GM10248 (cell line): Measurements from ENCODE around the gene SLC25A21.
"Not testable (repeated sequence)": the region's sequence is repeated elsewhere in the genome, so short reads cannot be mapped to it uniquely, and the experiment has no call there.

Experiments used
- CTCF ChIA-PET: fragments of 300-600 bp; sonication (Branson Sonifier 250); formaldehyde crosslinking; extraction: SDS; loops from one replicate; lab custom pipeline; 2021; ENCODE audit warnings: antibody characterized with exemption; lab: Yijun Ruan, JAX
- POLR2A ChIA-PET: fragments of 350-650 bp; sonication (Branson Sonifier 250); formaldehyde crosslinking; extraction: SDS; loops from one replicate; lab custom pipeline; 2020; ENCODE audit warnings: antibody characterized with exemption; lab: Yijun Ruan, JAX
- DNase-seq: peaks from one replicate; pipeline ENCODE4 v3.0.0; 2012; ENCODE audit errors: extremely low spot score
- TF ChIP-seq, protein P1 (sequence below): IDR thresholded peaks from 2 replicates; pipeline ENCODE4 v1.5.1; 2012; ENCODE audit warnings: mild to moderate bottlenecking, low read depth; ENCODE audit errors: extremely low read depth, missing control alignments, control extremely low read depth

Gene SLC25A21

DNA sequence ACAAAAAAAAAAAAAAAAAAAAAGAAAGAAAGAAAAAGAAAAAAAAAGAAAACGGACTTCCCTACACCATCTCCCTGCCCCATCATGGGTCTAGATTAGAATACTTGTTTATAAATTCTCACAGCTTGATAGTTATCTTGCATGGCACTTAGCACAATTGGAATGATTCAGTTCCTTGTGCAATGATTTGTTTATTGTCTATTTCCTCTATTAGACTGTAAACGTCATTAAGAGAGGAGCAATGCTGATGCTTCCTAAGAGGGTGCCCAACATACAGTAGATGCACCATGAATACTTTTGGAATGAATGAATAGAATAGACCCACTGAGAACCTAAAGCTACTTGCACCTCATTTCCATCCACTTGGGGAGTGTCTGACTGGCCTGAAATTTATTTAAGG lies 469.9 kb downstream of the SLC25A21 start:
- no peak for DNase-seq
- CTCF ChIA-PET, result interaction anchor here (0.9 kb wide), 1 partner anchor 172 kb away, joined by 3 read pairs; no protein-coding TSS in a partner anchor
- TF ChIP-seq, protein P1, sequence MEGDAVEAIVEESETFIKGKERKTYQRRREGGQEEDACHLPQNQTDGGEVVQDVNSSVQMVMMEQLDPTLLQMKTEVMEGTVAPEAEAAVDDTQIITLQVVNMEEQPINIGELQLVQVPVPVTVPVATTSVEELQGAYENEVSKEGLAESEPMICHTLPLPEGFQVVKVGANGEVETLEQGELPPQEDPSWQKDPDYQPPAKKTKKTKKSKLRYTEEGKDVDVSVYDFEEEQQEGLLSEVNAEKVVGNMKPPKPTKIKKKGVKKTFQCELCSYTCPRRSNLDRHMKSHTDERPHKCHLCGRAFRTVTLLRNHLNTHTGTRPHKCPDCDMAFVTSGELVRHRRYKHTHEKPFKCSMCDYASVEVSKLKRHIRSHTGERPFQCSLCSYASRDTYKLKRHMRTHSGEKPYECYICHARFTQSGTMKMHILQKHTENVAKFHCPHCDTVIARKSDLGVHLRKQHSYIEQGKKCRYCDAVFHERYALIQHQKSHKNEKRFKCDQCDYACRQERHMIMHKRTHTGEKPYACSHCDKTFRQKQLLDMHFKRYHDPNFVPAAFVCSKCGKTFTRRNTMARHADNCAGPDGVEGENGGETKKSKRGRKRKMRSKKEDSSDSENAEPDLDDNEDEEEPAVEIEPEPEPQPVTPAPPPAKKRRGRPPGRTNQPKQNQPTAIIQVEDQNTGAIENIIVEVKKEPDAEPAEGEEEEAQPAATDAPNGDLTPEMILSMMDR, result no peak
- POLR2A ChIA-PET, result no interaction called here

GRCh38 chr14:36701132-36701531 lies 471.3 kb downstream of the SLC25A21 start:
- no peak for DNase-seq
- POLR2A ChIA-PET, result no interaction called here
- TF ChIP-seq, protein P1, result no peak
- CTCF ChIA-PET, result interaction anchor here (1.0 to 2.8 kb wide), 2 partner anchors 10 to 13 kb away, joined by 3 to 10 read pairs; no protein-coding TSS in a partner anchor

DNA sequence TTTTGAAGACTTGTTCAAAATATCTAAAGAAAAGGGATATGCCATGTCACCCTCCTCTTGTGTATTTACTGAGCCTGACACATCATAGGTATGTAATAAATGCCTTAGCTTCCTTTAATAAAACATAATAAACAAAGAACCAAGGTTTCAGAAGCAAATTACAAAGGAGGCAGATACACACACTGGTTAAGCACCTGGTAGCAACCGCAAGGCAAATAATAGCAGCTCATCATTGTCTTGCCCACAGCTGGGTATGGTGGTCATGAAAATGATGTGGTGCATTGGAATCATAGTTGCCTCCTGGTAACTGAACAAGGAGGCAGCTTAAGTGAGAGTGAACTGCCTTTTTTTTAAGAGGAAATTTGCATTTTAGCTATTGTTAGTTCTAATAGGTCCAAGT lies 471.8 kb downstream of the SLC25A21 start:
- ChIA-PET CTCF (interaction anchor here (2.8 kb wide), 1 partner anchor 10 kb away, joined by 10 read pairs; no protein-coding TSS in a partner anchor), POLR2A (no interaction called here)
- TF ChIP-seq, protein P1, result no peak
- DNase-seq, result no peak

DNA sequence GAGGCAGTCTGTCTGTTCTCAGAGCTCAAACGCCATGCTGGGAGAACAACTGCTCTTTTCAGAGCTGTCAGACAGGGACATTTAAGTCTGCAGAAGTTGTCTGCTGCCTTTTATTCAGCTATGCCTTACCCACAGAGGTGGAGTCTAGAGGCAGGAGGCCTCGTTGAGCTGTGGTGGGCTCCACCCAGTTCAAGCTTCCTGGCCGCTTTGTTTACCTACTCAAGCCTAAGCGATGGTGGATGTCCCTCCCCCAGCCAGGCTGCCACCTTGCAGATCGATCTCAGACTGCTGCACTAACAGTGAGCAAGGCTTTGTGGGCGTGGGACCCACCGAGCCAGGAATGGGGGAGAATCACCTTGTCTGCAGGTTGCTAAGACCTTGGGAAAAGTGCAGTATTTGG lies 473.0 kb downstream of the SLC25A21 start:
- POLR2A ChIA-PET, DNase-seq: not testable (repeated sequence)
- CTCF ChIA-PET, result interaction anchor here (2.8 kb wide), 1 partner anchor 9 kb away, joined by 10 read pairs; no protein-coding TSS in a partner anchor

- ChIA-PET POLR2A (no interaction called here), CTCF (interaction anchor here (1.1 to 2.8 kb wide), 2 partner anchors 10 to 23 kb away, joined by 3 to 10 read pairs; no protein-coding TSS in a partner anchor)
- TF ChIP-seq, protein P1, result no peak
- no peak for DNase-seq
Observed at GRCh38 chr14:36690311-36691040, 481.9 kb downstream of the SLC25A21 start.

DNA sequence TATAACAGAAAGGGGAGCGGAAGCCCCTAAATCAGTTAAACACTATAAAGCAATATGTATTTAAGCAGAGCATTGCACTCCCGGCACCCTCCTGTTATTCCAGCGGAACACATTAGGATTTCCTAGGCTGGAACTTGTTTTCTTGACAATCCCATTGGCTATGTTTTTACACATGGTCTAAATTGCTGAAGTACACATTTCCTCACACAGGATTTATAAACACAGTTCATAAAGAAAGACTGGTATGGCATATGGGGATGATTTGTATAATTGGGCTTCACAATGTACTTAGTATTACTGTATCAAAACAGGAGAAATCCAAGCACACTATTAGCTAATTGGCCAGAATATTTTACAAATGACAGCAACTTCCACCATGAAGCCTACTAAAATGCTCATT lies 487.5 kb downstream of the SLC25A21 start:
- CTCF ChIA-PET, result no interaction called here
- POLR2A ChIA-PET, result no interaction called here
- DNase-seq, result no peak
- TF ChIP-seq, protein P1, result no peak

GRCh38 chr14:36683083-36683724 lies 489.2 kb downstream of the SLC25A21 start:
- no peak for DNase-seq
- ChIA-PET CTCF (no interaction called here), POLR2A (no interaction called here)
- TF ChIP-seq, protein P1, result no peak
